B cell (primary cell): ENCODE results near the gene REG3G. TPM values are rescaled to one million over a fixed set of nuclear protein-coding genes. Genes with fewer than 3 reads are reported as not detected.

Experiments
- ATAC-seq: fragments of 200-7000 bp; cut with Tn5 transposase; one replicate; pipeline ENCODE4 v1.10.0; 2021; ENCODE audit warnings: low read depth, mild to moderate bottlenecking, moderate number of reproducible peaks, moderate library complexity
- CTCF ChIA-PET: fragments of 350-600 bp; sonication (Branson Sonifier 250); formaldehyde crosslinking; loops from one replicate; lab custom pipeline; 2021; ENCODE audit warnings: antibody characterized with exemption, inconsistent platforms; lab: Charles Lee
- POLR2A ChIA-PET: fragments of 350-600 bp; sonication (Branson Sonifier 250); formaldehyde crosslinking; loops from one replicate; lab custom pipeline; 2021; ENCODE audit warnings: antibody characterized with exemption; lab: Charles Lee
- DNase-seq: peaks from one replicate; pipeline ENCODE4 v3.0.0; 2013
- H2AFZ ChIP-seq: 2 replicates; pipeline ENCODE4 v1.6.1; 2012; ENCODE audit warnings: mild to moderate bottlenecking, low read depth, low read length; ENCODE audit not compliant: insufficient read depth, poor library complexity, severe bottlenecking
- H3K27ac ChIP-seq, 2 donors: 1 replicate in 1 of 2; 2 replicates in 1 of 2; pipeline ENCODE4 v1.5.1; 2012 to 2013; ENCODE audit warnings: low read length in 2 of 2, mild to moderate bottlenecking in 2 of 2, moderate library complexity in 1 of 2
- H3K27me3 ChIP-seq, 4 experiments: fragments of 200-600 bp in 1 of 4; sonication (generic) in 1 of 4; replicated peaks in 1 of 4; 1 replicate in 2 of 4; 2 replicates in 2 of 4; pipeline versions ENCODE4 v1.6.1 to v1.7.0; 2013 to 2016; ENCODE audit warnings: low read length in 3 of 4, mild to moderate bottlenecking in 2 of 4, mixed read lengths in 1 of 4, moderate library complexity in 1 of 4; ENCODE audit not compliant: insufficient read depth in 4 of 4, control insufficient read depth in 3 of 4; ENCODE audit errors: control extremely low read depth in 1 of 4
- H3K36me3 ChIP-seq, 2 experiments: replicated peaks in 1 of 2; 1 replicate in 1 of 2; 2 replicates in 1 of 2; pipeline versions ENCODE4 v1.6.1 to v1.7.1; 2013; ENCODE audit warnings: low read length in 1 of 2; ENCODE audit not compliant: insufficient read depth in 2 of 2, control insufficient read depth in 1 of 2; ENCODE audit errors: control extremely low read depth in 1 of 2, extremely low read depth in 1 of 2
- H3K4me1 ChIP-seq, 2 donors: fragments of 200-600 bp in 1 of 2; sonication (generic) in 1 of 2; 1 replicate in 1 of 2; 2 replicates in 1 of 2; pipeline versions ENCODE4 v1.5.1 to v1.6.1; 2013 to 2017; ENCODE audit warnings: low read length in 2 of 2; ENCODE audit not compliant: control insufficient read depth in 2 of 2, insufficient read depth in 2 of 2
- H3K4me2 ChIP-seq: replicated peaks from 2 replicates; pipeline ENCODE3; 2012; ENCODE audit warnings: mild to moderate bottlenecking, low read depth, low read length; ENCODE audit not compliant: poor library complexity, severe bottlenecking
- H3K4me3 ChIP-seq, 5 experiments: fragments of 200-600 bp in 1 of 5; sonication (generic) in 1 of 5; 1 replicate in 3 of 5; 2 replicates in 2 of 5; pipeline versions ENCODE4 v1.5.1 to v1.7.0; 2011 to 2016; ENCODE audit warnings: low read length in 4 of 5, mild to moderate bottlenecking in 4 of 5, low read depth in 2 of 5, control low read depth in 1 of 5, moderate library complexity in 1 of 5; ENCODE audit not compliant: insufficient read depth in 1 of 5; ENCODE audit errors: control extremely low read depth in 1 of 5, extremely low read depth in 1 of 5
- H3K79me2 ChIP-seq: fragments of 200-600 bp; sonication (generic); one replicate; pipeline ENCODE4 v1.6.0; 2016; ENCODE audit warnings: low read length; ENCODE audit not compliant: control insufficient read depth, insufficient read depth
- H3K9ac ChIP-seq: fragments of 200-600 bp; sonication (generic); 2 replicates; pipeline ENCODE4 v1.6.1; 2017; ENCODE audit warnings: mild to moderate bottlenecking, low read length, moderate library complexity
- H3K9me3 ChIP-seq, 3 donors: one replicate each; pipeline versions ENCODE4 v1.6.1 to v1.7.1; 2013; ENCODE audit warnings: low read length in 2 of 3; ENCODE audit not compliant: control insufficient read depth in 2 of 3, insufficient read depth in 1 of 3; ENCODE audit errors: control extremely low read depth in 1 of 3
- H4K20me1 ChIP-seq: 2 replicates; pipeline ENCODE4 v1.6.0; 2012; ENCODE audit warnings: mild to moderate bottlenecking, low read length; ENCODE audit not compliant: insufficient read depth, control insufficient read depth, poor library complexity, severe bottlenecking
- H3K27ac Mint-ChIP-seq: one replicate; pipeline ENCODE4 v1.8.0; 2021; ENCODE audit warnings: mixed read lengths
- H3K27me3 Mint-ChIP-seq: one replicate; pipeline ENCODE4 v1.8.0; 2021; ENCODE audit warnings: mixed read lengths
- H3K4me1 Mint-ChIP-seq: one replicate; pipeline ENCODE4 v1.8.0; 2021; ENCODE audit warnings: mixed read lengths
- H3K4me3 Mint-ChIP-seq: one replicate; pipeline ENCODE4 v1.8.0; 2021; ENCODE audit warnings: mixed read lengths
- H3K9me3 Mint-ChIP-seq: one replicate; pipeline ENCODE4 v1.8.0; 2022; ENCODE audit warnings: mixed read lengths; ENCODE audit not compliant: insufficient read depth
- EZH2 ChIP-seq: IDR thresholded peaks from 2 replicates; pipeline ENCODE4 v1.6.1; 2012; ENCODE audit warnings: borderline replicate concordance, low read depth, mild to moderate bottlenecking, moderate library complexity, low read length; ENCODE audit not compliant: insufficient read depth, poor library complexity, severe bottlenecking
- WGBS: methylation state at CpG from one replicate; pipeline ENCODE4 v1.1.5; 2013; ENCODE audit warnings: missing lambda C conversion rate; ENCODE audit not compliant: insufficient coverage; 5-methylcytosine and 5-hydroxymethylcytosine counted together
- intact Hi-C: fragments of 100-400 bp; cut with micrococcal nuclease; formaldehyde crosslinking; loops from one replicate; pipeline ENCODE4 v1.10.0; 2022
- polyA plus RNA-seq: library from polyadenylated mRNA; depleted of rRNA; stranded (reverse); fragments of >200 nt; gene quantifications from 2 replicates; pipeline ENCODE4 v1.2.3, GENCODE V29; 2012
- total RNA-seq, 2 donors: library from RNA; stranded (reverse); fragments of 120-200 nt in 1 of 2; gene quantifications; 1 replicate in 1 of 2; 2 replicates in 1 of 2; pipeline versions ENCODE4 v1.2.3 to v1.2.4, GENCODE V29; 2013 to 2022
- TF ChIP-seq, protein P1 (sequence below): fragments of 200-600 bp; IDR thresholded peaks from one replicate; pipeline ENCODE4 v1.8.0; 2022; ENCODE audit warnings: antibody characterized with exemption, mild to moderate bottlenecking

REG3G gene
- total and polyA plus RNA-seq, 2 donors (not counting 1 experiment from before 2014, with no cell fraction given) = not detected

DNA sequence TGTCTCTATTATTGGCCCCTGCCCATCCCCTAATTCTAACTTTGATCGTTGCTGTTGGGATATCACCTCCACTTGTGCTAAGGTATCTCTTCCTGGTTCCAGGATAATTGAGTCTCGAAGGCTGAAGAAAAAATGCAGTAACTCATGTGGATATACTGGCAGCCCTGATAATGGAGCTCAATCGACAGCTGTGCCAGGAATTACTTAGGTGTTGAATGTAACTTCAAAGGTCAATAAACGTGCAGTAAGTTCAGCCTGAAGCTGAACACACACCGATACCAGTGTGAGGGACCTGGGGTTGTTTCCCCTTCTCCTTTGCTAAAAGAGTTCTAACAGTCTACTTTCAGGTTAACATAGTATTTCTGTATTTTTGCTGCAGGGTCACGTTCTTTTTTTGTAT is 11.9 kb upstream of the REG3G start:
- Histone ChIP-seq H3K9ac (no peak overlapping the region), H3K27me3 (no peaks in the 10 kb centered on the region), H3K4me1 (peaks cover 0 to 3% of the 10 kb centered on the region in 2 donors), H3K79me2 (no peaks in the 10 kb centered on the region), H2AFZ (no peak overlapping the region), H3K9me3 (no peaks in the 10 kb centered on the region), H4K20me1 (no peaks in the 10 kb centered on the region), H3K36me3 (no peaks in the 10 kb centered on the region), H3K27ac (no peak overlapping the region), H3K4me2 (no peak overlapping the region), H3K4me3 (no peak overlapping the region)
- intact Hi-C loops = no loop called here
- TF ChIP-seq, protein P1, sequence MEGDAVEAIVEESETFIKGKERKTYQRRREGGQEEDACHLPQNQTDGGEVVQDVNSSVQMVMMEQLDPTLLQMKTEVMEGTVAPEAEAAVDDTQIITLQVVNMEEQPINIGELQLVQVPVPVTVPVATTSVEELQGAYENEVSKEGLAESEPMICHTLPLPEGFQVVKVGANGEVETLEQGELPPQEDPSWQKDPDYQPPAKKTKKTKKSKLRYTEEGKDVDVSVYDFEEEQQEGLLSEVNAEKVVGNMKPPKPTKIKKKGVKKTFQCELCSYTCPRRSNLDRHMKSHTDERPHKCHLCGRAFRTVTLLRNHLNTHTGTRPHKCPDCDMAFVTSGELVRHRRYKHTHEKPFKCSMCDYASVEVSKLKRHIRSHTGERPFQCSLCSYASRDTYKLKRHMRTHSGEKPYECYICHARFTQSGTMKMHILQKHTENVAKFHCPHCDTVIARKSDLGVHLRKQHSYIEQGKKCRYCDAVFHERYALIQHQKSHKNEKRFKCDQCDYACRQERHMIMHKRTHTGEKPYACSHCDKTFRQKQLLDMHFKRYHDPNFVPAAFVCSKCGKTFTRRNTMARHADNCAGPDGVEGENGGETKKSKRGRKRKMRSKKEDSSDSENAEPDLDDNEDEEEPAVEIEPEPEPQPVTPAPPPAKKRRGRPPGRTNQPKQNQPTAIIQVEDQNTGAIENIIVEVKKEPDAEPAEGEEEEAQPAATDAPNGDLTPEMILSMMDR = no peak
- TF ChIP-seq EZH2 = no peak
- no peaks in the 10 kb centered on the region for H3K9me3 Mint-ChIP-seq
- ChIA-PET CTCF (no interaction called here), POLR2A (no interaction called here)
- no peak overlapping the region for H3K27ac Mint-ChIP-seq
- H3K4me1 Mint-ChIP-seq = peaks cover 7% of the 10 kb centered on the region
- ATAC-seq (no peak), DNase-seq (no peak)
- 85% methylated on average over 3 of the region's 6 CpGs for WGBS
- no peak overlapping the region for H3K4me3 Mint-ChIP-seq
- H3K27me3 Mint-ChIP-seq = no peaks in the 10 kb centered on the region

DNA sequence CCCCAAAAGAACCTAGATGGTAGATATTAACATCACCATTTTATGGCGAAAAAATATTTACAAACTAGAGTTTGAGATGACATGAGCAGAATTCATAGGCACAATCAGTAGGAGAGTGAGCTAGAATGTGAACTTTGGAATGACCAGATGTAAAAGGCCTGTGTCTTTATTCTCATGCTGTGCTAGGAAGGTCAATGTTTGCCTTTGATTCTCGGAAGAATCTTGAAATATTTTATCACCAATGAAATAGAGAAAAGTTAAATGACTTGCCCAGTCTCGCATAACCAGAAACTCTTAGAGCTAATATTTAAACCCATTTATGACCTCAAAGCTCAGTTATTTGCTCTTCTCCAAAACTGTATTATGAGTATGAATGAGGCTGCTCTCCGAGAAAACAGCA is 9.2 kb upstream of the REG3G start:
- intact Hi-C loops = no loop called here
- H3K4me1 Mint-ChIP-seq = peaks cover under 1% of the 10 kb centered on the region
- Histone ChIP-seq H3K27me3 (no peaks in the 10 kb centered on the region), H3K4me3 (no peak overlapping the region), H3K79me2 (no peaks in the 10 kb centered on the region), H3K9me3 (peaks cover 0 to 3% (median 0%) of the 10 kb centered on the region in 3 donors), H3K4me2 (no peak overlapping the region), H2AFZ (no peak overlapping the region), H3K36me3 (no peaks in the 10 kb centered on the region), H3K9ac (no peak overlapping the region), H3K4me1 (peaks cover 0 to 3% of the 10 kb centered on the region in 2 donors), H4K20me1 (no peaks in the 10 kb centered on the region), H3K27ac (no peak overlapping the region)
- H3K4me3 Mint-ChIP-seq = no peak overlapping the region
- TF ChIP-seq, protein P1 = no peak
- TF ChIP-seq EZH2 = no peak
- ChIA-PET CTCF (no interaction called here), POLR2A (no interaction called here)
- H3K9me3 Mint-ChIP-seq = no peaks in the 10 kb centered on the region
- no peak for ATAC-seq
- H3K27ac Mint-ChIP-seq = no peak overlapping the region
- no CpG with 5 or more reads among the region's 4 CpGs for WGBS
- DNase-seq = no peak
- no peaks in the 10 kb centered on the region for H3K27me3 Mint-ChIP-seq
